Panc1 (cell line): ENCODE results near the gene LYRM9. TPM values are rescaled to one million over a fixed set of nuclear protein-coding genes. Genes with fewer than 3 reads are reported as not detected.

Experiments used
- ATAC-seq: fragments of 200-7000 bp; cut with Tn5 transposase; 2 replicates; pipeline ENCODE4 v1.9.1; 2020; ENCODE audit warnings: mild to moderate bottlenecking, moderate library complexity
- Bru-seq: library from RNA; stranded (reverse); fragments of 400-500 nt; gene quantifications from one replicate; lab custom pipeline; 2021; lab: Mats Ljungman, UMichigan
- BruChase-seq, 2 experiments: library from RNA; stranded (reverse); fragments of 400-500 nt; gene quantifications; one replicate each; lab custom pipeline; 2021; lab: Mats Ljungman, UMichigan
- BruUV-seq: library from RNA; stranded (reverse); fragments of 400-500 nt; replicated peaks from 2 replicates; lab custom pipeline; 2021; lab: Mats Ljungman, UMichigan
- CTCF ChIA-PET: fragments of 300-600 bp; sonication (Branson Sonifier 250); formaldehyde crosslinking; loops from one replicate; lab custom pipeline; 2022; ENCODE audit warnings: antibody characterized with exemption; lab: Charles Lee
- POLR2A ChIA-PET: fragments of 300-600 bp; sonication (Branson Sonifier 250); formaldehyde crosslinking; loops from one replicate; lab custom pipeline; 2022; ENCODE audit warnings: antibody characterized with exemption; lab: Charles Lee
- DNase-seq: peaks from one replicate; pipeline ENCODE4 v3.0.0-alpha.2; 2010; ENCODE audit warnings: low read depth, low spot score
- H3K27ac ChIP-seq: 2 replicates; pipeline ENCODE4 v1.5.1; 2011; ENCODE audit warnings: mild to moderate bottlenecking, low read length, inconsistent platforms
- H3K27me3 ChIP-seq: fragments of 200-500 bp; sonication (Bioruptor generic); 2 replicates; pipeline ENCODE4 v1.6.0; 2014; ENCODE audit warnings: low read length, inconsistent platforms; ENCODE audit not compliant: control insufficient read depth, insufficient read depth
- H3K36me3 ChIP-seq: fragments of 200-500 bp; sonication (Bioruptor generic); 2 replicates; pipeline ENCODE4 v1.5.1; 2014; ENCODE audit warnings: inconsistent platforms, mild to moderate bottlenecking, low read length, moderate library complexity; ENCODE audit not compliant: control insufficient read depth, insufficient read depth
- H3K4me1 ChIP-seq: 2 replicates; pipeline ENCODE4 v1.5.1; 2011; ENCODE audit warnings: inconsistent platforms, mild to moderate bottlenecking, low read length, moderate library complexity; ENCODE audit not compliant: control insufficient read depth, insufficient read depth
- H3K4me3 ChIP-seq, 2 experiments: 2 replicates each; pipeline ENCODE4 v1.5.1; 2011 to 2012; ENCODE audit warnings: low read depth in 2 of 2, low read length in 2 of 2, mild to moderate bottlenecking in 2 of 2, inconsistent platforms in 1 of 2, moderate library complexity in 1 of 2
- H3K9me3 ChIP-seq: fragments of 200-500 bp; sonication (Bioruptor generic); 2 replicates; pipeline ENCODE4 v1.5.1; 2014; ENCODE audit warnings: low read depth, mild to moderate bottlenecking, inconsistent platforms, low read length, moderate library complexity; ENCODE audit not compliant: control insufficient read depth, insufficient read depth
- POLR2AphosphoS5 ChIP-seq: IDR thresholded peaks from 2 replicates; pipeline ENCODE4 v1.6.1; 2012; ENCODE audit warnings: mild to moderate bottlenecking, low read depth, low read length, moderate library complexity
- REST ChIP-seq, 2 experiments: IDR thresholded peaks; 2 replicates each; pipeline ENCODE4 v1.6.1; 2011 to 2012; ENCODE audit warnings: low read depth in 2 of 2, control low read depth in 1 of 2, low read length in 1 of 2, mild to moderate bottlenecking in 1 of 2, moderate library complexity in 1 of 2; ENCODE audit not compliant: insufficient read depth in 1 of 2
- SIN3A ChIP-seq: IDR thresholded peaks from 2 replicates; pipeline ENCODE4 v1.6.1; 2012; ENCODE audit warnings: low read depth, mild to moderate bottlenecking, low read length, moderate library complexity, borderline replicate concordance; ENCODE audit not compliant: insufficient read depth
- TCF7L2 ChIP-seq: IDR thresholded peaks from 2 replicates; pipeline ENCODE4 v1.6.1; 2011; ENCODE audit warnings: mild to moderate bottlenecking, low read depth, low read length, inconsistent platforms
- in situ Hi-C: cut with HindIII; loops from 2 replicates; pipeline ENCODE4 v1.10.0; 2016; ENCODE audit warnings: low sequenced_read_pairs, low pct_unique_long_range_greater_than_20kb
- intact Hi-C: fragments of 100-400 bp; cut with micrococcal nuclease; formaldehyde crosslinking; loops from one replicate; pipeline ENCODE4 v1.10.0; 2022; ENCODE audit not compliant: unreplicated experiment
- long read RNA-seq: library from polyadenylated mRNA; unstranded; transcript quantifications from one replicate; pipeline ENCODE4 v2.0.0, GENCODE V29; 2021; ENCODE audit not compliant: unreplicated experiment
- polyA plus RNA-seq: library from polyadenylated mRNA; unstranded; fragments of >200 nt; gene quantifications from one replicate; pipeline ENCODE4 v1.2.1, GENCODE V29; 2012; ENCODE audit warnings: missing spikeins; ENCODE audit not compliant: insufficient read length
- total RNA-seq: library from RNA; stranded (reverse); gene quantifications from one replicate; pipeline ENCODE4 v1.2.1, GENCODE V29; 2021; ENCODE audit not compliant: unreplicated experiment
- TF ChIP-seq, protein P1 (sequence below): fragments of 450-650 bp; IDR thresholded peaks from 2 replicates; pipeline ENCODE4 v1.5.1; 2017; ENCODE audit warnings: mild to moderate bottlenecking

The LYRM9 gene
- 1.6 TPM for total RNA-seq
- polyA plus RNA-seq: 5.4 TPM
- percentile 36 among the genes with signal in this experiment for Bru-seq, nascent RNA
- BruChase-seq, experiment 1, labeled RNA remaining after a 2-hour chase: percentile 48 among the genes with signal in this experiment
- percentile 51 among the genes with signal in this experiment for BruChase-seq, experiment 2, labeled RNA remaining after a 6-hour chase
- long read RNA-seq: 0 reads

DNA sequence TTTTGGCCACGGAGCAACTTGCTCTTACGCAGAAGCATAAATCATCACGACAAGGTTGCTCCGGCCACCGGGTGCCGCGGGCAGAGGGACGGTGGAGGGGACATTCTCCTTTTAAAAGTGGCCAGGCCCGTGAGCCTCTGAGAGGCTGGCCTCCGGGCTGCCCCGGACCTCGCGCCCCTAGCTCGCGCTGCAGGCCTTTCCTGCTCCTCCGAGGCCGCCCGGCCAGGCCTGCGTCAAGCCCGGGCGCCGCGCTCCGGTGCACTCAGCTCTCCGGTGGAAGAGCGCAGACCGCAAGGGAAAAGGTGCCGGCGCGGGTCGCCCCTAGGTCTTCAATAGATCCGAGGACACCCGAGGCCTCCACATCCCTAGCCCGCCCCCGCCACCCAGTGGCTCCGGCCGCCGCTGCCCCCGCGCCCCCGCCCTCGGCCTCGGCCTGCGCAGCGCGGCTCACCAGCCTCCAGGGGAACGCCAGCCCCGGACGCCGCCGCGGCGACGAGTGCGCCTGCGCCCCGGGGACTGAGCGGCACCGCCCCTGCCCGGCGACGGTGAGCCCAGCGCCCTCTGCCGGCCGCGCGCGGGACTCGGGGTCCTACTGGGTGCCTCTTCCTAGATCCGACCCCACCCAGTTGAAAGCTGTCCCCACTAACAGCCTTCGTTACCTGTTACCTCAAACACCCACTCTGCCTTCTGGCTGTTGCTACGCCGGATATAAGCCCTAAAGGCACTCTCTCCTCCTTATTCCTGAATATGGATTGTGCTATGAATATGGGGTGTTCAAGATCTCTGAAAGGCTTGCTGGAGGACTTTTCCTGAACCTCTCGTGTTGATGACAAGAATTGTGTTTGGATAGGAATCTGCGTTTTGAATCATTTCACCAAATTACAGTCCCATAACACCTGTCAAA lies at the start of gene LYRM9:
Gene LYRM9, minus strand, starts transcription at position 500 of the 904 bp plus-strand sequence. CDS start 10,671 bp downstream, outside the sequence.
- TF ChIP-seq, protein P1, sequence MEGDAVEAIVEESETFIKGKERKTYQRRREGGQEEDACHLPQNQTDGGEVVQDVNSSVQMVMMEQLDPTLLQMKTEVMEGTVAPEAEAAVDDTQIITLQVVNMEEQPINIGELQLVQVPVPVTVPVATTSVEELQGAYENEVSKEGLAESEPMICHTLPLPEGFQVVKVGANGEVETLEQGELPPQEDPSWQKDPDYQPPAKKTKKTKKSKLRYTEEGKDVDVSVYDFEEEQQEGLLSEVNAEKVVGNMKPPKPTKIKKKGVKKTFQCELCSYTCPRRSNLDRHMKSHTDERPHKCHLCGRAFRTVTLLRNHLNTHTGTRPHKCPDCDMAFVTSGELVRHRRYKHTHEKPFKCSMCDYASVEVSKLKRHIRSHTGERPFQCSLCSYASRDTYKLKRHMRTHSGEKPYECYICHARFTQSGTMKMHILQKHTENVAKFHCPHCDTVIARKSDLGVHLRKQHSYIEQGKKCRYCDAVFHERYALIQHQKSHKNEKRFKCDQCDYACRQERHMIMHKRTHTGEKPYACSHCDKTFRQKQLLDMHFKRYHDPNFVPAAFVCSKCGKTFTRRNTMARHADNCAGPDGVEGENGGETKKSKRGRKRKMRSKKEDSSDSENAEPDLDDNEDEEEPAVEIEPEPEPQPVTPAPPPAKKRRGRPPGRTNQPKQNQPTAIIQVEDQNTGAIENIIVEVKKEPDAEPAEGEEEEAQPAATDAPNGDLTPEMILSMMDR: peak; percentile 99
- 0 out of 2 replicates have a peak, but pooled peaks have one; percentile 33 for TF ChIP-seq SIN3A
- TF ChIP-seq TCF7L2: 0 out of 2 replicates have a peak, but pooled peaks have one; percentile 6
- peak; percentile 39; the same call in 1 of the 2 replicates for TF ChIP-seq POLR2AphosphoS5
- 0 out of 4 replicates have a peak, but pooled peaks of 1 of the 2 experiments have one; percentile 36 for TF ChIP-seq REST (IDR thresholded peaks at IDR 0.05; ENCODE audit: insufficient read depth in 1 of 2, low read depth in 2 of 2, low read length in 1 of 2)
- no peaks in the 10 kb centered on the region for H3K36me3 ChIP-seq
- no peaks in the 10 kb centered on the region for H3K9me3 ChIP-seq
- POLR2A ChIA-PET: no interaction called here
- intact Hi-C loops: loop anchor here (5.0 kb wide), 1 partner anchor 354 kb away; no protein-coding TSS in a partner anchor
- ATAC-seq (peak; percentile 100), DNase-seq (peak; percentile 28)
- H3K27me3 ChIP-seq: peaks cover 13% of the 10 kb centered on the region
- CTCF ChIA-PET: interaction anchor here (0.7 to 2.9 kb wide), 7 partner anchors 13 to 324 kb away, joined by 3 to 27 read pairs (median 4); no protein-coding TSS in a partner anchor
- BruUV-seq: no TSS peak
- H3K4me1 ChIP-seq: peaks cover 14% of the 10 kb centered on the region; the same call in 1 of the 2 replicates
- in situ Hi-C loops: no loop called here
- H3K4me3 ChIP-seq: peak within 1 kb of the TSS; percentile 57 to 69
- peak within 1 kb of the TSS; percentile 74 for H3K27ac ChIP-seq

DNA sequence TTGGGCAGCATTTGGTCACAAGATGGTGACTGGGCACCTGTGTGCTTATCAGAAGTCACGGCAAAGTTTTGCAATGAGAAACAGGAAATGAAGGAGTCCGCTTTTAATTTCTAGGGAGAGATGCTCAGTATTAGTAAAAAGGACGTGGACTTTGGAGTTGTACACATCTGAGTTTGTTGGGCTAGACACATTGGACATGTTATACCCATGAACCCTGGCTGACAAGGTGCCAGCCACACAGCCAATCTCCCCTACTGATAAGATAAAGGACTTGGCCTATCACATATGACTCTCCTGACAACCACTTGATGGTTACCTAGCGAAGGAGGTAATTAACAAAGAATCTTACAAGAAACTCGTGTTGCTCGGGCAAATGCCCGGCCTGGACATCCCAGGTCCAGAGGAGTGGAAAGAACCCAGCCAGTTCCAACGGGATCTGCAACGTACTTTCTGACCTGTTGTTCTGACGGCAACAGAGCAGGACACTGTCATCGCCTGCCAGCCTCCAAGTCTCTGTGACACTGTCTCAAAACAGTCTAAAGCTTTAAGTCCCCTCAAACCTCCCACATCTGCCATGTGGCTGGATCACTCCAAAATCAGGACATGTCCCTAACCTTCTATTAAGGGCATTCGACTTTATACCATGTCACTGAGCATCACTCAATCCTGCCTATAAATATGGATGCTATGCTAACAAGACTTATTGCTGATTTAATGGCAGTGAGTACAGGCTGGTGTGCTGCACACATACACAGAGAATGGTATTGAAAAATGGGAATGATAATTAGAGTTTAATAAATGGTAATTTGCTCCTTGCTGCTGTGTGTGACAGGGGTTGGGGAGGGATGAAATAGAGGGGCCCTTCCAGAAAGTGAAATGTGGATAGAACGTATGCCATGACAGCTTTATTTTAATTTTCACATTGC lies 47.6 kb upstream of the LYRM9 start:
- Histone ChIP-seq H3K4me3 (no peak overlapping the region), H3K36me3 (no peaks in the 10 kb centered on the region), H3K9me3 (no peaks in the 10 kb centered on the region), H3K4me1 (no peaks in the 10 kb centered on the region), H3K27me3 (peaks cover 9% of the 10 kb centered on the region), H3K27ac (no peak overlapping the region)
- POLR2A ChIA-PET: no interaction called here
- no TSS peak for BruUV-seq
- no peak for DNase-seq
- in situ Hi-C loops (no loop called here), intact Hi-C loops (no loop called here)
- TF ChIP-seq TCF7L2 (no peak), POLR2AphosphoS5 (no peak), REST (IDR thresholded peaks at IDR 0.05; ENCODE audit: insufficient read depth in 1 of 2, low read depth in 2 of 2, low read length in 1 of 2) (no peak), SIN3A (no peak)
- TF ChIP-seq, protein P1: no peak
- CTCF ChIA-PET: no interaction called here
- no peak for ATAC-seq
